Mucosa of gallbladder (tissue), 1 donor: ENCODE results near the gene RRP7A. TPM values are rescaled to one million over a fixed set of nuclear protein-coding genes. Genes with fewer than 3 reads are reported as not detected.
"Not testable (repeated sequence)": the region's sequence is repeated elsewhere in the genome, so short reads cannot be mapped to it uniquely, and the experiment has no call there.

Source experiments
- DNase-seq: peaks from one replicate; pipeline ENCODE4 v3.0.0-alpha.2; 2020; ENCODE audit warnings: low spot score
- total RNA-seq: library from RNA; stranded (reverse); gene quantifications from one replicate; pipeline ENCODE4 v1.2.1, GENCODE V29; 2021
- donor health status: DM: no; HTN: no; CAD: no.

RRP7A gene
- total RNA-seq, 1 donor from 2014 or later = 38.1 TPM

DNA sequence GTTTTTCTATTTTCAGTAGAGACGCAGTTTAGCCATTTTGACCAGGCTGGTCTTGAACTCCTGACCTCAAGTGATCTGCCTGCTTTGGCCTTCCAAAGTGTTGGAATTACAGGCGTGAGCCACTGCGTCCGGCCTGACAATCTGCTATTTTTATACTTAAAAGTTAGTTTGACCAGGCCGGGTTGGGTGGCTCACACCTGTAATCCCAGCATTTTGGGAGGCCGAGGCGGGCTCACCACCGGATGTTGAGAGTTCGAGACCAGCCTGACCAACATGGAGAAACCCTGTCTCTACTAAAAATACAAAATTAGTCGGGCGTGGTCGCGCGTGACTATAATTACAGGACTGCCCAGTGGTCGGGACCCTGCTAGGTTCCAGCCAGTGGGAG lies 19.8 kb downstream of the RRP7A start:
- not testable (repeated sequence) for DNase-seq

- peak; percentile 22 for DNase-seq
Measured at GRCh38 chr22:42495533-42496141, 24.0 kb downstream of the RRP7A start.

GRCh38 chr22:42493393-42493792 lies 26.2 kb downstream of the RRP7A start:
- no peak for DNase-seq

- DNase-seq = no peak
Measured at GRCh38 chr22:42492323-42492690, 27.3 kb downstream of the RRP7A start.

DNA sequence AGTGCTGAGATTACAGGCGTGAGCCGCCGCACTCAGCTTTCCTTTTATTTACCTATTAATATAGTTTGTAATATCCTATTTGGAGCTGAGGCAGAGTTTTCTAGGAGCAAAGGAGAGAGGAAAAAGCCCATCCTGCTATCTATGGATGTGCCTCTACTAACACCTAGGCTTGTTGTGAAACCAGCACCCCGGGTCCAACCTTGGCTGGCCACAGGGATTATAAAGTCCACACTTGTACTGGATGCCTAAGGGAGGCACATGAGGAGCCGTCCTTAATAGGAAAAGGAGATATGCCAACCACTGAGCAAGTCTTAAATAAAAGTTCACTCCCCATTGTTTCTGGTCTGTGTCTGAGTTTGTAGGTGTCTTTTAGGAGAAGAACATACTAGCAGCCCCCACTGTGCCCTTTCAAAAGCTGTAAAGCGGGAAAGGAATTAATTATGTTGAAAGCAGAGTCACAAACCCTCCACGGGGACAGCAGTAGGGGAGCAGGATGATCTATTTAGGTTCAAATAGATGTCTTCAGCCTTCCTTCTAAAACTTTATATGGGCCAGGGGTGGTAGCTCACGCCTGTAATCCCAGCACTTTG lies 29.3 kb downstream of the RRP7A start:
- DNase-seq = no peak

GRCh38 chr22:42489000-42489399 lies 30.6 kb downstream of the RRP7A start:
- no peak for DNase-seq

DNA sequence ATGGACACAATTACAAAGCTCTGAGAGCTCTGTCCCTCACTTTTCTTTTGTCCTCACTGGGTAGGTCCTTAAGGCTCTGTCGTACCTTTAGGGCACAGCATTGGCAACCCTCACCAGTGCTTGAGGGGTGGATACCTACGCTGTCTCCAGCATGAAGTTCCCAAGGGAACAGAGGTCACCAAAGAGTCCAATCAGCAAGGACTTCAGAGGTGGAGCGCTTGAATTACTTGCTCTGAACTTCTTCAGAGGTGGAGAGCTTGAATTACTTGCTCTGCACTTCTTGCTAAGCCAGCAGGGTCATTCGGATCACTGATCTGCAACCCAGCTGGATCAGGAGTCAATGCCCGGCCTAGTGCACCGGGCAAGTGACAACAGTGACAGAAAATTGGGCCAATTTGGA lies 35.1 kb downstream of the RRP7A start:
- DNase-seq = no peak

DNA sequence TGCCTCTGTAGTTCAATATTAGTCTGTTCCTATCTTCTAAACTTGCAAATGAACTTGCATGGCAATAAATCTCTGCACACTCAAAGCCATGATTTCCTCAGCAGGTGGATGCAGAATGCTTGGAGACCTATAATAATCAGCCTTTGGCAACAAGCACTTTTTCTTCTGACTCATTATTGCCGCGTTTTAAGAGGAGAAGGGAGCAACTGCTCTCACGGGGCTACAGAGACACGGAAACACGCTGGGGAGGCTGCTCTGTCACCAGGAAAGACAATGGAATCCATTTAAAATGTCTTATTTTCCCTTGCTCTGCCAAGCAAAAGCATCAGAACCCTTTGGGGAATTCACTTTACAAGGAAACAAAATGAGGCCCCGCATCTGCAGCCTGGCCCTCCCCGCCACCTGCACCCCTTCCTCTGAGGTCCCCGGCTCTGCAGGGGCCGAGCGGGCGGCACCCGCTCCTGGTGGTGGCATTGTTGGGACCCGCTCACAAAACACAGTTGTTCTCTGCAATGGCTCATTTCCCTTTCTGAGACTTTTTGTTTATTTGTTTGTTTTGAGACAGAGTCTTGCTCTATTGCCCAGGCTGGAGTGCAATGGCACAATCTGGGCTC lies 35.9 kb downstream of the RRP7A start:
- DNase-seq = not testable (repeated sequence)

DNA sequence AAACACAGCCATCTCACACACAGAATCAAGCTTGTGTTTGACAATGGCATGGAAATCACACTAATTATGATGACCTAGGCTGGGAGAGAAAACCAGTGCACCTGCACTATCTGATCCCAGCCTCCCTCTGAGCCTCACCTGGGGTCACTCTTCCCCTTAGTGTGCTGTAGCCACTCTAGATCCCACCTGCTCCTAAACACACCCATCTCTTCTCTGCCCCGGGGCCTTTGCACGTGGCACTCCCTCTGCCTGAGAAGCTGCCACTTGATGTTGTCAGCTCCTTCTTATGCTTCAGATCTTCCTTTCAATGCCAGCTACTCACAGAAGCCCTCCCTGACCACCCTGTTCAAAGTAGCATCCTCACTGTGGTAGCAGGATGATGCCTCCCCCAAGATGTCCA lies 44.5 kb downstream of the RRP7A start:
- no peak for DNase-seq

GRCh38 chr22:42473484-42474193 lies 46.0 kb downstream of the RRP7A start:
- DNase-seq = peak; percentile 26

- DNase-seq = no peak
Measured at GRCh38 chr22:42472671-42473070, 46.9 kb downstream of the RRP7A start.

DNA sequence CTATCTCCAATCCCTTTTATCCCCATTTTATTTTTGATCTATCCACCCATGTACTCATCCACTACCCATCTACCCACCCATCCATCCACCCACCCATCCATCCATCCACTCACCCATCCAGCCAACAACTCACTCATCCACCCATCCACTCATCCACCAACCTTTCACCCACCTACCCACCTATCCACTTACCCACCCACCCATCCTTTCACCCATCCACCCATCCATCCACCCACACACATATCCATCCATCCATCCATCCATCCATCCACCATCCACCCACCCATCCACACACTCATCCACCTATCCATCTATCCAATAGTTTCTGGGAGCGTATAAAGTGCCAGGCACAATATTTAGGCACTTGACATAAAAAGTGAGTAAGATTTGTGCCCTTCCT lies 48.2 kb downstream of the RRP7A start:
- DNase-seq = no peak

DNA sequence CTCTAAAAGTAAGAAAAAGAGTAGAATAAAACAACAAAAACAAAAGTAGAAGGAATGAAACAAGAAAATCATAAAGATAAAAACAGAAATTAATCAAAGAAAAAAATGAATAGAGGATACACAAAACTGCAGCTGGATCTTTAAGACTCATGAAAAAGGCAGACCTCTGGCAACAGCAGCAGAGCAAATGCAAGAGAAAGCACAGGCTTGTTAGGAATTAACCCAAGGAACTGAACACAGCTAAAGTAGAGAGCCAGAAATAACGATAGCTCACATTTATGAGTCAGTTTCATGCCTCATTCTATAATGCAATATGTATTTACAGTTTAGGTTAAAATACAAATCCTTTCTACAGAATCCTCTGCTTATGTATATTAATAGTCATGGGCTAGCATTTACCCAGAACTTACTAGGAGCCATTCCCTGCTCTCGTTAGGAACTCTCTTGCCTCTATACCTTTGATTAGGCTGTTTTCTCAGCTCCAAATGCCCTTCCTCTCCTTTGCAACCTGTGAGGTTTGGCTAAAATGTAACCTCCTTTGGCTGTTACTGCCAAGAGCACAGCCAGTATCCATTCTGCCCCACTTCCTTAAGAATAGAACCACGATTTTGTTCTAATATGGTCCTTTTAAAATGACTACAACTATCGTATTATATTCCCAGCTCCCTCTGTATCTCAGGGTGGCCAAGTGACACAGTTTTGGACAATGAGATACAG lies 49.1 kb downstream of the RRP7A start:
- no peak for DNase-seq

DNA sequence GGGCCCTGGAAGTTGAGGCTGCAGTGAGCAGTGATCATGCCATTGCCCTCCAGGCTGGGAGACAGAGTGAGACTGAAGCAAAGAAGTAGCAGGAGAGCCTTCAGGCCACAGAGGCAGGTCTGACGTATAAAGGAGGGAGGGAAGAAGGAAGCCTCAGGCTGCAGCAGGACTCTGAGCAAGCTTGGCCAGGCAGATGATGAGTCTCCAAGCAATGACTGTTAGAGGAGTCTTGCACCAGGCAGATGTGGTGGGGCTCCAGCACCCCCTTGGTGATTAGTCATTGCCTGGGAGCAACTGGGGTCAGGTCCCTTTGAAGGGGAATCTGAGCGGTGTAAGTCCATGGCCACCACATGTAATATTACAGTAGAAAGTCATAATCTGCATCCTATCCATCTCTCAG lies 50.8 kb downstream of the RRP7A start:
- DNase-seq = no peak

DNA sequence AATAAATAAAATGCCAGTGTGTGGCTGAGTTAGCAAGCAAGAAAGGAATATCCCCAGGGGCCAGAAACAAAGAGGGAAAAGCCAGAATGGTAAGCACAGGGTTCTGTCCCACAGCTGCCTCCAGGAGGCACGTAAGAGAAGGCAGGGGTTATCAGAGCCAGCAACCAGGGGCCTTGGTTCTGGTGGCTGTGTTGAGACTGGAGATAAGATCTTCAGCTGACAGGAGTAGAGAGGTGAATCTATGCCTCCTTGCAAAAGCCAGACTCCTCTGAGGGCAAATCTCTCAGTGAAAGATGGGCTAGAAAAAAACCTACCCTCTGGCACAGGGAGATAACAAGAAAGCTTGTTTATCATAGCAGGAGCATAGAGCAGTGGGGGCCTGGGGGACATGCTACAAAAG lies 57.6 kb downstream of the RRP7A start:
- no peak for DNase-seq

GRCh38 chr22:42461511-42461910 lies 58.1 kb downstream of the RRP7A start:
- DNase-seq = no peak

Other genes starting within 250 kb of the RRP7A start
- 50.2 TPM for gene TCF20, start 249.1 kb downstream of the RRP7A start, total RNA-seq
- 3.9 TPM for gene NFAM1, start 87.4 kb downstream of the RRP7A start, total RNA-seq
- 2.9 TPM for gene SERHL2, start 34.2 kb upstream of the RRP7A start, total RNA-seq
- gene POLDIP3, start 95.1 kb upstream of the RRP7A start, total RNA-seq = 75.8 TPM
- 1.7 TPM for gene ATP5MGL, start 120.8 kb upstream of the RRP7A start, total RNA-seq
- gene CYB5R3, start 129.6 kb upstream of the RRP7A start, total RNA-seq = 240 TPM
- gene A4GALT, start 201.1 kb upstream of the RRP7A start, total RNA-seq = 8.7 TPM